ENCODE data around the gene CREB3L2. TPM values are rescaled to one million over a fixed set of nuclear protein-coding genes. Genes with fewer than 3 reads are reported as not detected.

The CREB3L2 gene
- total RNA-seq, 1 donor from 2014 or later: 61.8 TPM

- no peaks in the 10 kb centered on the region for H3K9me3 ChIP-seq
- H3K36me3 ChIP-seq: no peaks in the 10 kb centered on the region
- peaks cover 25% of the 10 kb centered on the region for H3K4me1 ChIP-seq
- intact Hi-C loops (cut with DNase I): no loop called here
- TF ChIP-seq CTCF (IDR thresholded peaks at IDR 0.05): no peak
- H3K27ac ChIP-seq: no peak overlapping the region
- no peak overlapping the region for H3K4me3 ChIP-seq
- ATAC-seq (no peak), DNase-seq (no peak)
- H3K27me3 ChIP-seq: no peaks in the 10 kb centered on the region
Observed at GRCh38 chr7:137962491-137962874, 39.4 kb downstream of the CREB3L2 start.

DNA sequence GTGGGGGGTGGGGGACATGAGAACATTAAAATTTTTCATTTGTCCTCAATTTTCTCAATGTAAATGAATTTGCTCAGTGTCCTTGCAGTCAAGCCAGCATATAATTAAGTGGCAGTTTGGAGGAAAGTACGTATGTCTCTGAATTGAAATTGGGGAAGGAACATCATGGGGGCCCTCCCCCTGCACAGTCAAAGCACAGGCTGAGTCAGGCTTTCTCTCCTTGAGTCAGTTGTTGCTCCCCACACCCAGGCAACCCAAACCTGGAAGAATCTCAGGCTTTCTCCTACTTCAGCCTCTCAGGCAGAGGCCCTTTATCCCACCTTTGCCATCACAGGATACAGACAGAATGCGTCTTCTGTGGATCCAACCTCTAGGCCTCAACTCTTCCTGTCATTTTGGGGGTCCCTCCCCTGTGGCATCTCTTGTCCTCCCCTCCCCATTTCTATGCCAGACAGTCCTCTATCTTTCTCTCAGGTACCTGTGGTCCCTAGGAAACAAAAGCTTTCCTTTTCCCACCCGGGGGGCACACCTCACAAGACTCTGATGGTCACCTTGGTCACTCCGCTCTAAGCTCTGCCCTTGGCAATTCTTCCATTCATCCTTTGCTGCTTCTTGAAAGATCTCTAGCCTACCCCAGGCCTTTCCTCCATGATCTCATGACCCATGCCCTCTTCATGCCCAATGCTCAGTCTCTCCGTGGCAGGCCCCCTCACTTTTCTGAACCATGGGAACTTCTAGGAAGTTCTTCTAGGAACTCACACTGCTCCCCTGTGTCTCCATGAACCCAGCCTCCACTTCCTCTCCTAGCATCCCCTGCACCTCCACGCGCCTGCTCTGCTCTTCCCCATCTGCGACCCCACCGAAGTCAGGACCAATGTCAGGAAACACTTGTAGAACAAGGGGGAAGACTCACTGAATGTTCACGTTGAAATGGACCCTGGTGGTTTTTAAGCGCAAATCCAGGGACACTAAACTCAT, 40.4 kb downstream of the CREB3L2 start:
- DNase-seq (no peak), ATAC-seq (peak; percentile 73)
- no peak for TF ChIP-seq CTCF (IDR thresholded peaks at IDR 0.05)
- Histone ChIP-seq H3K27ac (no peak overlapping the region), H3K9me3 (no peaks in the 10 kb centered on the region), H3K36me3 (no peaks in the 10 kb centered on the region), H3K4me3 (no peak overlapping the region), H3K4me1 (peaks cover 15% of the 10 kb centered on the region), H3K27me3 (no peaks in the 10 kb centered on the region)
- intact Hi-C loops (cut with DNase I): no loop called here

GRCh38 chr7:137960020-137960419, 41.9 kb downstream of the CREB3L2 start:
- H3K36me3 ChIP-seq: no peaks in the 10 kb centered on the region
- DNase-seq: no peak
- peaks cover 14% of the 10 kb centered on the region for H3K4me1 ChIP-seq
- intact Hi-C loops (cut with DNase I): no loop called here
- no peak for ATAC-seq
- H3K9me3 ChIP-seq: no peaks in the 10 kb centered on the region
- H3K27me3 ChIP-seq: no peaks in the 10 kb centered on the region
- no peak overlapping the region for H3K27ac ChIP-seq
- no peak for TF ChIP-seq CTCF (IDR thresholded peaks at IDR 0.05)
- H3K4me3 ChIP-seq: no peak overlapping the region

DNA sequence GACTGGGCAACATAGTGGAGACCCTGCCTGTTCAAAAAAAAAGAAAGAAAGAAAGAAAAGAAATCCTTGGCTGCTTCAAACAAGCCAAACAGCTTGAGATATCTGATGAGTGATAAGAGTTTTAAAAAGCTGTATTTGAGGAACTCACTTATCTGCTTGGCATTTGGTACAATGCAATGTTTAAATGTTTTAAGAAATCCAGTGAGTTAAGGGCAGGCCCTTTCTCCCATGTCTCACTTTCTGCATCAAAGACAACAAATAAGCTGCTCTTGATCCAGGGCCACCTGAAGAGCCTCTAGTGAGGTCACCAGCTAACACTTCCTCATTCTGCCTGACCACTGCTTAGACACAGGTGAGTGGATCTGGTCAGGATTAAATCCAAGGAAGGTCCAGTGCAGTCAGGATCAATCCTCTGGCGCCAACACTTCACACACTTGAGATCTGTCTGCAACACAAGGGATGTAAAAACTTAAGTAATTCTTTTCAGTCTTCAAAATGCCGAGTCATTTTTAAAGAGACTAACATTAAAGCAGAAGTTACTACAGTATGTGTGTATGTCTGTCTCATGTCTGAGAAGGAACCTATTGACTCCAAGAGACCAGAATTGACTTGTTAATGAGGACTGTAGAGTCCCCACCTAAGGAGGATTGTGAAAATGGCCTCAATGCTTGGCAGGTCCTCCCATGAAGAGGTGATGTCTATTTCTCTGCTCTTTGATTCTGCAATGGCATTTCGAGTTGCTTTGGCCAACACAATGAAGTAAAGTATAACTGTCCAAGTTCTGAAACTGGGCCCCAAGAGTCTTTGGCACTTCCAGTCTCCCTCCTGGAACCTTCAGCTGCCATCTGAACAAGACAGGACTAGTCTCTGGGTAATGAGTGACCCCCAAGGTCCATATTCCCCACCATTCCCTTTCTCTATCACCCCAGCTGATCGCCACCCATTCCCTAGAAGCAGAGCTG, 43.1 kb downstream of the CREB3L2 start:
- intact Hi-C loops (cut with DNase I): no loop called here
- no peak for TF ChIP-seq CTCF (IDR thresholded peaks at IDR 0.05)
- H3K4me1 ChIP-seq: peaks cover 21% of the 10 kb centered on the region
- no peaks in the 10 kb centered on the region for H3K9me3 ChIP-seq
- DNase-seq: no peak
- ATAC-seq: peak; percentile 43
- H3K27me3 ChIP-seq: no peaks in the 10 kb centered on the region
- H3K36me3 ChIP-seq: no peaks in the 10 kb centered on the region
- H3K27ac ChIP-seq: peak overlapping the region; percentile 14
- H3K4me3 ChIP-seq: no peak overlapping the region

GRCh38 chr7:137957887-137958286, 44.0 kb downstream of the CREB3L2 start:
- DNase-seq: no peak
- Histone ChIP-seq H3K27me3 (no peaks in the 10 kb centered on the region), H3K27ac (no peak overlapping the region), H3K9me3 (no peaks in the 10 kb centered on the region), H3K36me3 (no peaks in the 10 kb centered on the region), H3K4me1 (peaks cover 28% of the 10 kb centered on the region), H3K4me3 (no peak overlapping the region)
- no peak for ATAC-seq
- intact Hi-C loops (cut with DNase I): no loop called here
- no peak for TF ChIP-seq CTCF (IDR thresholded peaks at IDR 0.05)
